Smooth muscle cell (in vitro differentiated cells): ENCODE results near the gene PLCL2. TPM values are rescaled to one million over a fixed set of nuclear protein-coding genes. Genes with fewer than 3 reads are reported as not detected.

Experiments used
- DNase-seq: peaks from one replicate; lab custom pipeline; 2025; ENCODE audit not compliant: unreplicated experiment; lab: John Stamatoyannopoulos, UW
- H2AFZ ChIP-seq: fragments of 200-600 bp; sonication (generic); 2 replicates; pipeline ENCODE4 v1.6.0; 2016; ENCODE audit warnings: antibody characterized with exemption, low read depth, mild to moderate bottlenecking
- H3F3A ChIP-seq: fragments of 200-600 bp; sonication (generic); 2 replicates; pipeline ENCODE4 v1.6.0; 2017; ENCODE audit warnings: antibody characterized with exemption, low read depth
- H3K27ac ChIP-seq: fragments of 200-600 bp; sonication (generic); 2 replicates; pipeline ENCODE4 v1.5.1; 2016; ENCODE audit warnings: low read depth, mild to moderate bottlenecking
- H3K27me3 ChIP-seq: fragments of 200-600 bp; sonication (generic); 2 replicates; pipeline ENCODE4 v1.6.1; 2016; ENCODE audit warnings: low read depth, mild to moderate bottlenecking
- H3K36me3 ChIP-seq: fragments of 200-600 bp; sonication (generic); 2 replicates; pipeline ENCODE4 v1.5.1; 2016; ENCODE audit warnings: low read depth
- H3K4me1 ChIP-seq: fragments of 200-600 bp; sonication (generic); 2 replicates; pipeline ENCODE4 v1.5.1; 2016; ENCODE audit warnings: low read depth
- H3K4me2 ChIP-seq: fragments of 200-600 bp; sonication (generic); 2 replicates; pipeline ENCODE4 v1.6.0; 2016; ENCODE audit warnings: mild to moderate bottlenecking
- H3K4me3 ChIP-seq: fragments of 200-600 bp; sonication (generic); 2 replicates; pipeline ENCODE4 v1.5.1; 2016; ENCODE audit warnings: mild to moderate bottlenecking
- H3K79me2 ChIP-seq: fragments of 200-600 bp; sonication (generic); 2 replicates; pipeline ENCODE4 v1.6.0; 2016; ENCODE audit warnings: low read depth, mild to moderate bottlenecking
- H3K9ac ChIP-seq: fragments of 200-600 bp; sonication (generic); 2 replicates; pipeline ENCODE4 v1.6.0; 2016; ENCODE audit warnings: low read depth
- H3K9me3 ChIP-seq: fragments of 200-600 bp; sonication (generic); replicated peaks from 2 replicates; pipeline ENCODE4 v1.5.1; 2016; ENCODE audit warnings: low read depth
- H4K20me1 ChIP-seq: fragments of 200-600 bp; sonication (generic); 2 replicates; pipeline ENCODE4 v1.6.0; 2016; ENCODE audit warnings: low read depth
- CTCF ChIP-seq: fragments of 200-600 bp; sonication (generic); IDR thresholded peaks from 2 replicates; pipeline ENCODE4 v1.5.1; 2017; ENCODE audit warnings: borderline replicate concordance, mild to moderate bottlenecking, antibody characterized with exemption; ENCODE audit not compliant: insufficient read depth, poor library complexity, severe bottlenecking
- WGBS: methylation state at CpG from one replicate; pipeline ENCODE4 v1.1.7; 2016; ENCODE audit warnings: low lambda C conversion rate; 5-methylcytosine and 5-hydroxymethylcytosine counted together
- polyA plus RNA-seq: library from polyadenylated mRNA; unstranded; fragments of >200 nt; fragmentation: Nextera tagmentation; extraction: Ambion mirVana; gene quantifications from 2 replicates; pipeline ENCODE4 v1.2.1, GENCODE V29; 2016
- total RNA-seq: library from RNA; depleted of rRNA; stranded (reverse); fragments of >200 nt; gene quantifications from 2 replicates; pipeline ENCODE4 v1.2.3, GENCODE V29; 2014

PLCL2 gene
- total and polyA plus RNA-seq, 2 experiments from 2014 or later = 2.1 to 5.0 TPM

- WGBS = 97% methylated on average over 1 of the region's 1 CpG
- H3K4me3 ChIP-seq = no peak overlapping the region
Measured at GRCh38 chr3:16887130-16887529, 2.4 kb downstream of the PLCL2 start.

GRCh38 chr3:16888356-16888755 is 3.6 kb downstream of the PLCL2 start:
- H3K9me3 ChIP-seq = no peaks in the 10 kb centered on the region
- H3F3A ChIP-seq = peaks cover 10% of the 10 kb centered on the region
- no peak for TF ChIP-seq CTCF
- no peak overlapping the region for H3K9ac ChIP-seq
- H3K27me3 ChIP-seq = no peaks in the 10 kb centered on the region
- H3K36me3 ChIP-seq = no peaks in the 10 kb centered on the region
- H4K20me1 ChIP-seq = peaks cover 8% of the 10 kb centered on the region
- H3K4me3 ChIP-seq = no peak overlapping the region
- WGBS = 70% methylated on average over 3 of the region's 3 CpGs
- H2AFZ ChIP-seq = no peak overlapping the region
- peaks cover 23% of the 10 kb centered on the region for H3K4me1 ChIP-seq
- peak overlapping the region; percentile 8 for H3K4me2 ChIP-seq
- no peak overlapping the region for H3K27ac ChIP-seq
- peaks cover 33% of the 10 kb centered on the region for H3K79me2 ChIP-seq
- no peak for DNase-seq

More at GRCh38 chr3:16887130-16887529, 2.4 kb downstream of the PLCL2 start:
- Histone ChIP-seq H3K79me2 (peaks cover 22% of the 10 kb centered on the region), H3K4me2 (no peak overlapping the region), H3K36me3 (no peaks in the 10 kb centered on the region), H3K9me3 (no peaks in the 10 kb centered on the region), H2AFZ (no peak overlapping the region), H4K20me1 (peaks cover 8% of the 10 kb centered on the region), H3K4me1 (peaks cover 23% of the 10 kb centered on the region), H3K27ac (no peak overlapping the region), H3F3A (peaks cover 17% of the 10 kb centered on the region), H3K27me3 (no peaks in the 10 kb centered on the region), H3K9ac (no peak overlapping the region)
- TF ChIP-seq CTCF = no peak
- DNase-seq = no peak

DNA sequence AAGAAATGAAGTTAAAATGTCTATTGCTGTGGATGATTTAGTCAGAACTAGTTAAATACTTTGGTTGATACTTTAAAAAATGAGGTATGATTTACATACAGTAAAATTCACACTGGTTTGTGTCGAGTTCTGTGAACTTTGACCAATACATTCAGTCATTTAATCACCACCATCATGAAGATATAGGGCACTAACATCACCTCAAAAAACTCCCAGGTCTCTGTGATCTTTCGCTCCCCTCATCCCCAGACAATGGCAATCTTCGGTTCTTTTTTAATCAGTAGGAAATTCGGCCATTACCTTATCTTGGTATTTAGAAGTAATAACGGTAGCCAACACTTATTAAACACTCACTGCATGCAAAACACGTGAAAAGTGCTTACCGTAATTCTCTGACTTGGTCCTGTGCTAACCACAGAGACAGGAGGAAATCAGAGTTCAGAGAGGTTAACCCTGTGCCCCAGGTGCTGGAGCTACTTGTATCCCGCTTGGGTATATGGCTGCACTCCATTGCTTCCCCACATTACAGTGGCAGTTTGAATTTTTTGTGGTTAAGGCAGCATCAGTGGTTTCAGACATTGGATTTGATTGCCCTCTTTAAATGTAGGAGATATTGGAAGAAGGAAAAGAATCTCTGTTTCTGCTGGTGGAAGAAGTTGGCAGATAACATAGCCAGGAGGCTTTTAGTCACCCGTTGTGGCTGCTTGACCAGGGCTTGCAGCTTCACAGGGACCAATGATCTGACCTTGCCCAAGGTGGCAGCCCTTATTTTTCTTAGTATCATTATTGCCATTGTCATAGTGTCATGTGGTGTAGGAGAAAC is 4.2 kb downstream of the PLCL2 start:
- Histone ChIP-seq H3K4me3 (no peak overlapping the region), H3K36me3 (no peaks in the 10 kb centered on the region), H3F3A (peaks cover 6% of the 10 kb centered on the region), H3K4me1 (peaks cover 23% of the 10 kb centered on the region), H3K27me3 (no peaks in the 10 kb centered on the region), H3K9ac (no peak overlapping the region), H3K27ac (no peak overlapping the region), H3K9me3 (no peaks in the 10 kb centered on the region), H3K4me2 (peak overlapping the region; percentile 8), H4K20me1 (peaks cover 8% of the 10 kb centered on the region), H3K79me2 (peaks cover 38% of the 10 kb centered on the region), H2AFZ (no peak overlapping the region)
- no peak for TF ChIP-seq CTCF
- no peak for DNase-seq
- WGBS = 63% methylated on average over 9 of the region's 9 CpGs
